AG20443 (cell line): ENCODE data around the gene MEIS3.

Experiments
- DNase-seq: peaks from one replicate; pipeline ENCODE4 v3.0.0; 2012; ENCODE audit warnings: low spot score, mixed read lengths

The MEIS3 gene

GRCh38 chr19:47435196-47435595 is 15.9 kb upstream of the MEIS3 start:
- no peak for DNase-seq

GRCh38 chr19:47434088-47434487 is 14.8 kb upstream of the MEIS3 start:
- DNase-seq: no peak

- DNase-seq: no peak
Measured at GRCh38 chr19:47433121-47433520, 13.8 kb upstream of the MEIS3 start.

GRCh38 chr19:47432499-47432898 is 13.2 kb upstream of the MEIS3 start:
- DNase-seq: no peak

- DNase-seq: no peak
Measured at GRCh38 chr19:47432091-47432490, 12.8 kb upstream of the MEIS3 start.

DNA sequence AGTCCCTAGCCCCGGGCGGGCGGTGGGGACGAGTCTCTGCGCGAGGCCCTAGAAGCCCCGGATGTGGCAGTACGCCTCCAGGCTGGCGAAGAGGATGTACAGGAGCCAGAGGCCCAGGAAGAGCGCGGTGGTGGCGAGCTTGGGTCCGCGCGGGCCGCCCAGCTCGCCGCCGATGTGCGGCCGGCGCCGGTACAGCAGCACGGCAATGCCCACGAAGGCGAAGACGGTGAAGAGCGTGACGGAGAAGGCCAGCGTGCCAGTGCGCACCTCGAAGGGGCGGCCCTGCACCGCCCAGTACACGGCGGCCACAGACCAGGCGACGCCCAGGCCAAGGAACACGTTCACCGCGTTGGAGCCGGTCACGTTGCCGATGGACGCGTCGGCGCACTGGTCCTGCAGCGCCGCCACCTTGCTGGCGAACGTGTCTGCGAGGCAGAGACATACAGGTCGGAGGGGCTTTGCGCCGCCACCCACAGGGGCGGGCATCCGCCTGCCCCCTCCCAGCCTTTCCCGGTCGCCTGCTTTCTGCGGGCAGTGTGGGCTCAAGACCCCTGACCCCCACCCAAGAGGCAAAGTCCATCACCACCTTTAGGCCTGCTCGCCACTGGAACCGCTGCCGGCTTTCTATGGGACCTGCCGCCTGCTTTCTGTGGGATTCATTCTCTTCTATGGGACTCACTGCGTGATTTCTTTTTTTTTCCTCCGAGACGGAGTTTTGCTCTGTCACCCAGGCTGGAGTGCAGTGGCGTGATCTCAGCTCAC is 10.9 kb upstream of the MEIS3 start:
- DNase-seq: peak; percentile 74

DNA sequence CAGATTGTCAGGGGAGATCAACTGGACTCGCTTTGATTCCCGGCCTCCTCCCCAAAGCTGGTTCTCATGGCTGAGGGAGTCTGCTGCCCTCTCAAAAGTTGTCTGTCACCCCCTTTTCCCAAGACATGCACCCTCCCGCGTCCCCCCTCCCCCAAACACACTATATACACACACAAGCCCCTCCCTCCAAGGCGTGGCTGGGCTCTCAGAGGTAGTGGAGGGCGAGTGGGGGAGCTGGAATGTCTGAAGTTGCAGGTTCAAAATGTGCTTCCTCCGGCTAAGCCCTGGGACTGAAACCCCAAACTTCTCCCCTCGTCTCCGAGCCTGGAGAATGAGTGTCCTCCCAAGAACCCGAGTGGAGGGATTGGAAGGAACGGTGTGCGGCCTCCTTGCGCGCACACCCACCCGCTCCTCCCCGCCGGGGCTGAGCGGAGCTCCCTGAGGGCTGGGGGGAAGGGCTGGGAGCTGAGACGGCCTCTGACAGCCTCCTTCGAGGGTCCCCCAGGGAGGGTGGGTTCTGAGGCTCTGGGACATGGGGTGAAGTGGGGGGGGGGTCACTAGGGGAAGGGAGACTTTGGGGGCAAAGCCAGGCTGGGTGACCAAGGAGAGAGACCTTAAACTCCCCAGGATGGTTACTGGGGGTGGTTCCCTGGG is 9.9 kb upstream of the MEIS3 start:
- no peak for DNase-seq

DNA sequence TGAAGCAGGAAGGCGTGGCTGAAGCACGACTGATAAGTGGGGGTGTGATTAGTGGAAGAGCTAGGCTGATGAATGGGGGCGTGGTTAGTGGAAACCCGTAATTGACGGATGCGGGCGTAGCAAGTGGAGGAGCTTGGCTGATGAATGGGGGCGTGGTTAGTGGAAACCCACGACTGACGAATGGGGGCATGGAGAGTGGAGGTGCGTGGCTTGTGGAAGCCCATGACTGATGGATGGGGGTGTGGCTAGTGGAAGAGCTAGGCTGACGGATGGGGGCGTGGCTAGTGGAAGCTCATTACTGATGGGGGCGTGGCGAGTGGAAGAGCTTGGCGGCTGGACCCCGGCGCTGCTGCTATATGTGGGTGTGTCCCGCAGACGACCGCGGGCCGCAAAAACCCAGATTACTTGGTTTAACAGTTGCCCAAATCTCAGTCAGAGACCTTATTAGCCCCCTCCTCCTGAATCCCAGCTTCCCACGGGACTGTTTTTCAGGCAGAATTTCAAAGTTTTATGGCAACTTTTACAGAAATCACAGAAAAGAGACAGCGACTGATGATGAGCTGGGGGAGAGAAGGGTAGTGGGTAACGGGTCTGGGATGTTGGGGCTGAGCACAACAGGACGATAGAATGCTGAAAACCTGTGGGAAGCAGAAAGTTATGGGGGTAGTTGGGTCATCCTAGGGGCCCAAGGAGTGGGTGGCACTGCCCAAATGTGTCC is 9.0 kb upstream of the MEIS3 start:
- peak; percentile 97 for DNase-seq

GRCh38 chr19:47427241-47428176 is 8.2 kb upstream of the MEIS3 start:
- DNase-seq: peak; percentile 70

GRCh38 chr19:47423203-47423882 is 4.0 kb upstream of the MEIS3 start:
- DNase-seq: no peak

DNA sequence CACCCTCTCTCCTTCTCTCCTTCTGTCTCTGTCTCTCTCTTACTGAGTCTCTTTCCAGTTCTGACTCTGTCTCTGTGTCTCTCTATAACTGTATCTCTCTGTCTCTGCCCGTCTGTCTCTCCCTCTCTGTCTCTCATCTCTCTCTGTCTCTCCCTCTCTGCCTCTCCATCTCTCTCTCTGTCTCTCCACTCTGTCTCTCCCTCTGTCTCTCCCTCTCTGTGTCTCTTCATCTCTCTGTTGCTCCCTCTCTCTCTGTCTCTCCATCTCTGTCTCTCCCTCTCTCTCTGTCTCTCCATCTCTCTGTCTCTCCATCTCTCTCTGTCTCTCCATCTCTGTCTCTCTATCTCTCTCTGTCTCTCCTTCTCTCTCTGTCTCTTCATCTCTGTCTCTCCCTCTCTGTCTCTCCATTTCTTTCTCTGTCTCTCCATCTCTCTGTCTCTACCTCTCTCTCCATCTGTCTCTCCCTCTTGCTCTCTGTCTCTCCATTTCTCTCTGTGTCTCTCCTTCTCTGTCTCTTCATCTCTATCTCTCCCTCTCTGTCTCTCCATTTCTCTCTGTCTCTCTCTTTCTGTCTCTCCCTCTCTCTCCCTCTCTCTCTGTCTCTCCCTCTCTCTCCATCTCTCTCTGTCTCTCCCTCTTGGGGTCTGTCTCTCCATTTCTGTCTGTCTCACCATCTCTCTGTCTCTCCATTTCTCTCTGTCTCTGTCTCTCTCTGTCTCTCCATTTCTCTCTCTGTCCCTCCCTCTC is 3.3 kb upstream of the MEIS3 start:
- DNase-seq: no peak

DNA sequence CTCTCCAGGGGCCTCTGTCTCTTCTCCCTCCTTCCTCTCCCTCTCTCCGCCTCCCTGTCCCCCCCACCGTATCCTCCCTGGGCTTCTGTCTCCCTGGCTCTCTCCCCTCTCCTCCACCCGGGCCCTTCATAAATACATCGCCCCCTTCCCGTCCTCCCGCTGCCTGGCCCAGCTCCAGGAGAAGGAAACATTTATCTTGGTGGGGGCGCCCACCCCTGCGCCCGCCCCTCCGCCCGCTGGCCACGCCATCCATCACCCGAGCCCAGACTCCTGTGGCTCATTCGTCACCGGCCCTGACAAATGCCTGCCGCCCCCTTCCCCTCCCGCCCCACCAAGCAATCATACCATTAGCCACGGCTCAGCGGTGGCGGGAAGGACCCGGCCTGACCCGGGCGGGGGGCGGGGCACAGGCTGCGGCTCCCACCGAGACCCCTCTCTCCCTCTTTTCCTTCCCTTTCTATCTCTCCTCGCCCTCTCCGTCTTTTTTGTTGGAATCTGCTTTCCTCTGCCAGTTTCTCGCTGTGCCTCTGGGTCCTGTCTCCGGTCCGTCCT is 2.6 kb upstream of the MEIS3 start:
- no peak for DNase-seq

GRCh38 chr19:47421244-47421786 is 2.0 kb upstream of the MEIS3 start:
- DNase-seq: no peak

- no peak for DNase-seq
Measured at GRCh38 chr19:47419789-47420188, 462 bp upstream of the MEIS3 start.

- no peak for DNase-seq
Measured at GRCh38 chr19:47418692-47419029, 666 bp downstream of the MEIS3 start.

- DNase-seq: no peak
Measured at GRCh38 chr19:47417746-47418691, 1.3 kb downstream of the MEIS3 start.

DNA sequence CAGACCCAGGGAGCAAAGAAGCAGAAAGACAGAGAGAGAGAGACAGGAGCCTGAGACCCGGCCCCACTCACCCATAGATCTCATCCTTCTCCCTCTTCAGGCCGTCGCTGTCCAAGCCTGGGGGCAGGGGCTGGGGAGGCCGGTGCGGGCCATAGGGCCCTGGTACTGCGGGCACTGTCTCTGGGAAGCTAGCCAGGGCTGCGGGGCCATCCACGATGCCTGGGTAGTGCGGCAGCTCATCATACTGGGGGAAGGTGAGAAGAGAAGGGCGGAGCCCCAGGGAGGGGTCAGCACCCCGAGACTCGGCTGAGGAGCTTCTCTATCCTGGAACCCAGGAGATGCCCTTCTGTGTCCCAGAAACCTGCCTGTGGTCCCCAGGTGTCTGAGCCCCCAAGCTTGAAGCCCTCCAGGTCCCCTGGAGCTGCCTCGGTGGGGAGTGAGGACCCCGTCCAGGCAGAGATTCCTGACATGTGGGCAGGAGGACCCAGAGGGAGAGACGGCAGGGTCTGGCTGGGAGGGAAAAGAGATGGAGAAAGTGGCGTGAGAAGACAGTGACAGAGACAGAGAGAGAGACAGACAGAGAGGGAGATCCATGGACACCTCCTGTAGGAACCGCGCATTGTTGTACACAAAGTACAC is 2.1 kb downstream of the MEIS3 start:
- no peak for DNase-seq

DNA sequence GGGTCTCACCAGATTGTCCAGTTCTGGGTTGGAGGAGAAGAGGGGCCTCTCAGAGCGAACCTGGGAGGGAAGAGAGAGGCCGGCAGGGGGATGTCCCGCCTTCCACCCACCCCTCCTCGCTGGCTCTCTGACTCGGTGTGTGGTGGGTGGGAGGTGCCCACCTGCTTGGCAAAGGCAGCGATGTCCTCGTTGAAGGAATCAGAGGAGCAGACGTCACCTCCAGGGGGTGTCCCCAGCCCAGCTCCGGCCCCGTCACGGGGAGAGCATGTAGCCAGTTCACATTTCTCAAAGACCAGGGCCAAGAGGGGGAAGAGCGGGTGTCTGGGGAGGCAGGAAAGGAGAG is 2.7 kb downstream of the MEIS3 start:
- no peak for DNase-seq
